Occipital lobe (tissue), 2 donors: Measurements from ENCODE around the gene TOB2. TPM values are rescaled to one million over a fixed set of nuclear protein-coding genes. Genes with fewer than 3 reads are reported as not detected.
"Not testable (repeated sequence)": the region's sequence is repeated elsewhere in the genome, so short reads cannot be mapped to it uniquely, and the experiment has no call there.

ENCODE experiments used
- DNase-seq: peaks from one replicate; lab custom pipeline; 2025; lab: John Stamatoyannopoulos, UW
- total RNA-seq: library from RNA; depleted of rRNA; stranded (reverse); fragments of >200 nt; gene quantifications from one replicate; pipeline ENCODE4 v1.2.3, GENCODE V29; 2014

Gene TOB2
- total RNA-seq, 1 donor from 2014 or later, result 15.6 TPM

- DNase-seq, result no peak
Measured at GRCh38 chr22:41429951-41430332, 16.7 kb downstream of the TOB2 start.

- DNase-seq, result no peak
Measured at GRCh38 chr22:41429232-41429950, 17.2 kb downstream of the TOB2 start.

DNA sequence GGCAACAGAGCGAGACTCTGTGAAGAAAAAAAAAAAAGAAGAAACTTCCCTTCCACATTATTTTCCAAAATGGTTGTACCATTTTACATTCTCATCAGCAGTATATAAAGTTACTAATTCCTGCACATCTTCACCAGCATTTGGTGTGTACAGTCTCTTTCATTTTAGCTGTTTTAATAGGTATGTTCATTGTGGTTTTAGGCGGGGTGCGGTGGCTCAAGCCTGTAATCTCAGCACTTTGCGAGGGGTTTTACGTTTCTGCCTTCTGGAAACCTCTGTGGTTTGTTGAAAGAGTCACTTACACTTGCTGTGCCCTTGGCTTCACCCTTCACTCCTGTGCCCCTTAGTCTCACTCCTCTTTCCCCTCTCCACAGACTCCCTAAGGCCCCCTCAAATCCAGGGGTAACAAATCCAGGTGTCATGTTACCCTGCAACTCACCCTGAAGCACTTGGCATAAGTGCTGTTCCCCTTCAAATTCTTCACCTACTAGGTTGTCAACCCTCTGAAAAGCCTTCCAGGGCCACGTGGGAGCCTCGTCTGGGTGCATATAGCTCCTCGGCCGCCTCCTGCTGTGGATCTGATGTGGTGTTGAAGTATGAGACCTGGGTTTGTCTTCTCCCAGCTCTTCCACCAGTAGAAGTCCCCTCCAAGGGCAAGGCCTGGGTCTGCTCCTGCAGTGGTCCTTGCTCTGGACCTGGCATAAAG is 20.8 kb downstream of the TOB2 start:
- DNase-seq, result no peak

DNA sequence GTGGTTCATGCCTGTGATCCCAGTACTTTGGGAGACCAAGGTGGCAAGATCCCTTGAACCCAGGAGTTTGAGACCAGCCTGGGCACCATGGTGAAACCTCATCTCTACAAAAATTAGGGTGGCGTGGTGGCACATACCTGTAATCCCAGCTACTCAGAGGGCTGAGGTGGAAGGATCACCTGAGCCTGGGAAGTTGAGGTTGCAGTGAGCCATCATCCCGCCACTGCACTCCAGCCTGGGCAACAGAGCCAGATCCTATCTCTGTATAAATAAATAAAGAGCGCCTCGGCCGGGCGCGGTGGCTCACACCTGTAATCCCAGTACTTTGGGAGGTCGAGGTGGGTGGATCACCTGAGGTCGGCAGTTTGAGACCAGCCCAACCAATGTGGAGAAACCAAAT is 27.9 kb downstream of the TOB2 start:
- DNase-seq, result no peak

DNA sequence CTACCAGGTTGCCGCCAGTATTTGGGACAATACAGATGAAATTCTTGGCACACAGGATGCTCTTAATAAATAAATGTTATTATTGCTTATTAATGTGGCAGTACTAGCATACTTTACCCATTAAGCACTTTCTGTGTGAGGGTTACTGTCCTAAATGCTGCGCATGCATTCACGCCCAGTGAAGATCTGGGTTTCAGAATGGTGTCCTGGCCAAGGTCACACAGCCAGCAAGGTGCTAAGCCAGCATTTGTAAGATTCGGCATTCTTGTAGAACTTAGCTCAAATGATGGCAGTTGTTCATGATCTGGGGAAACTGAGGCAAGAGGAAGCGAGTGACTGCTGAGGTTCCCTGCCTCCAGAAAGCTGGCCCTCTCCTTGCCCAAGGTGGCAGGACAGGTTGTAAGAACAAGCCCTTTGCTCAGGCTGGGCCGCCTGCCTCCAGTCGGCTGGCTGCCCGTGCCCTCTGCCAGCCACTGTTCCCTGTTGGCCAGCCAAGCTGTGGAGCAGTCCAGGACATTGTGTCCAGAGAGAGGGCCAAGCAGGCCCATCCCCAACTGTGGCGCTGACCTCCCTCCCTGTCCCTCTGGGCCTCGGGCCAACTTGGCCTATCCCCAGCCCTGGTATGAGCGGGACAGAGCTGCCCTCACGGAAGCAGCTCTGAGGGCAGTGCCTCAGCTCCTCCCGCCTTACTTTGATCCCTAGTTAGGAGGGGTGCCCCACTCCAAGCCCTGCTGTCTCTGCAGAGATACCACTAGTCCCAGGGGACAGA is 28.8 kb downstream of the TOB2 start:
- DNase-seq, result peak; percentile 95

DNA sequence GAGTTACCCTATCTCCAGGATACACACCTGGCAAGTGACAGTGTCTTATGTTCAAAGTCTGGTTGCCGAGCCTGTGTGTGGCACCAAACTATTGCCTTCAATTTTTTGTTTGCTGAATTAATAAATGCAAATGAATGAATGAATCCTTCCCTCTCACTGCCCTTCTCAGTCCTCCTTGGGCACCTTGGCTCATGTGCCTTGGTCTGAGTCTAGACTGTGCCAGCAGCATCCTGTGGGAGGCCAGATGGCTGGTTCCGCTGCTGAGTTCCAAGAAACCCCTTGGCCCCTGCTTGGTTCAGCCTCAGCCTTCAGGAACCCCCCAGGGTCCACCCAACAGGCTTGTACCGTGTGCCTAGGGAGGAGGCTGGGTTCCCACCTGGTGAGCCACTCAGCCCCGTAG is 31.0 kb downstream of the TOB2 start:
- no peak for DNase-seq

- DNase-seq, result peak; percentile 69
Measured at GRCh38 chr22:41411021-41411851, 35.4 kb downstream of the TOB2 start.

DNA sequence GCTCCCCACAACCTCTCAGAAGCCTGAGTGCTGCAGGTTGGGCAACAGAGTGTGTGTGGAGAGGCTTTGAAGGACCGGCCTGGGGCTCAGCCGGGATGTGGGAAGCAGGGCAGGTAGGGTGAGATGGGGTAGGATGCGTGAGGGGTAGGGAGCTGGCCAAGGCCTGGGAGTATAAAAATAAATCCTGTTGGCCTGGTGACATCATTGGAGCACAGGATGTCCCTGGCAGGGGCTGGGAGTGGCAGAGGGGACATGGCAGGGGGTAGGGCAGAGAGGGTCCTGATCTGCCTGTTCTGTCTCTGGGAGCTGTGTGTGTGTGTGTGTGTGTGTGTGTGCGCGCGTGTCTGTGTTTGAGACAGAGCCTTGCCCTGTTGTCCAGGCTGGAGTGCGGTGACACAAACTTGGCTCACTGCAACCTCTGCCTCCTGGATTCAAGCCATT is 36.3 kb downstream of the TOB2 start:
- no peak for DNase-seq

DNA sequence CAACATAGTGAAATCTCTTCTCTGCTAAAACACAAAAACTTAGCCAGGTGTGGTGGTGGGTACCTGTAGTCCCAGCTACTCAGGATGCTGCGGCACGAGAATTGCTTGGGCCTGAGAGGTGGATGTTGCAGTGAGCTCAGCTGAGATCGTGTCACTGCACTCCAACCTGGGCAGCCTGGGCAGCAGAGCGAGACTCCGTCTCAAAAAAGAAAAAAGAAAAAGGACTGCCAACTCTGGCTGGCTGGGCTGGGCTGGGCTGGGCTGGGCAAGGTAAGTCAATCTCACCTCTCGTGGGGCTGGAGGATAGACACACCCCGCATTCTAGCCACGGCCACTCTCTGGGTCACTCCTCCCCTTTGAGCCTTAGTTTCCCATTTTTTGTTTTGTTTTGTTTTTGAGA is 37.9 kb downstream of the TOB2 start:
- DNase-seq, result no peak

- no peak for DNase-seq
Measured at GRCh38 chr22:41407433-41407832, 39.2 kb downstream of the TOB2 start.

DNA sequence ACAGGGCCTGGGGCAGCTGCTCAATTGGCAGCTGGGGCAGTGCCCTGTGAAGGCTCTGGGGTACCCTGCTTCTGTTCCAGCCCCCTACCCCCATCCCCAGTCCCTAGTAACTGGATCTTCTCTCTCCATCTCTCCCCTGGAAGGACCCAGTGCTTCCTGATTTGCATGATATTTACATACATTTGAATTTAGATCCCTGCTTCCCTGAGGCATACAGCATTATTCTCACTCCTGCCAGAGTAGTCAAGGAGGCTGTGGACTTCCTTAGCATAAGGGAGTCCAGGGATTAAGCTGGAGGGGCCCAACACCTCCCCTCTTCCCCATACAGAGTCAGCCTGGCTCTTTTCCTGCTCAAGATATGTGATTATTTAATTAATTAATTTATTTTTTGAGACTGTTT is 40.2 kb downstream of the TOB2 start:
- DNase-seq, result no peak

- DNase-seq, result no peak
Measured at GRCh38 chr22:41405588-41405987, 41.0 kb downstream of the TOB2 start.

- peak; percentile 96 for DNase-seq
Measured at GRCh38 chr22:41403532-41404318, 42.9 kb downstream of the TOB2 start.

GRCh38 chr22:41402851-41403250 is 43.8 kb downstream of the TOB2 start:
- not testable (repeated sequence) for DNase-seq

DNA sequence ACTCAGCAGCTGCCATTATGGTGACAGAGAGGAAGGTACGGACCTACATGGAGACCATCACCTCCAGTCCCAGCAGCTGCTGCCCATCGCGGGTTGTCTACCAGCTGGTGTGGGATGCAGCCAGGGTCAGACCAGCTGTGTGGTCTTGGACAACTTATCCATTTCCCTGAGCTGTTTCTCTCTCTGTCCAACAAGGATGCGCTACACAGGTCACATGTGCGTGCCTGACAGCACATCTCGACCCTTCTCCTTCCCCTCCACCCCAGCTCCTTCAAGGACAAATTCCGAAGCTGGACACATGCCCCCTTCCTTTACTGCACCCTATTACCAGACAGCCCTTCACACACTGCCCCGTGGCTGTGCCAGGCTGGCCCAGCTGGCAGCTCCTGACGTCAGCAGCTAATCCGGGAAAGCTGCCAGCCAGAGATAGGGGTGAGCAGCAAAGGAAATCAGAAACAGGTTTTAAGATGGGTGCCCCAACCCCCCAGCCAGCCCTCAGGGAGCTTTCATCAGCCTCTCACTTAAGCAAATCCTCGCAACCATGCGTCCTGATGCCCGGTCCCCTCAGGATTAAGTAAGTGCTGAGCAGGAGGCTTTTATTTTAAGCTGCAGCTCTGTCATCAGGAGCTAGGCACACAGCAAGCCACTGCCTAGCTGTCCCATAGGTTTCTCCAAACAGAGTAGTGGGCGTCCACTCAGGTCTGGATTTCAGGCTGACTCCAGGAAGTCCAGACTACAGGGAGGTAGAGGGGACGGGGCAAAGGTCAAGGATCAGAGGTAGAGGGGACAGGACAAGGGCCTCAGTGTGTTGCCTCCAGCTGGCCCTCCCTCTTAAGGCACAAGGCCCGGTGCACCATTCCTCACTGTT is 44.6 kb downstream of the TOB2 start:
- peak; percentile 81 for DNase-seq

- DNase-seq, result no peak
Measured at GRCh38 chr22:41398921-41399320, 47.7 kb downstream of the TOB2 start.

GRCh38 chr22:41397143-41397811 is 49.3 kb downstream of the TOB2 start:
- no peak for DNase-seq

GRCh38 chr22:41395531-41396240 is 50.9 kb downstream of the TOB2 start:
- DNase-seq, result no peak

- DNase-seq, result no peak
Measured at GRCh38 chr22:41394012-41394356, 52.6 kb downstream of the TOB2 start.
